HepG2 (cell line): ENCODE results near the gene REP15.

Source experiments
- EZH2 ChIP-seq: conservative IDR thresholded peaks from 2 replicates; pipeline ENCODE4 v1.6.1; 2012; ENCODE audit warnings: mild to moderate bottlenecking, low read depth, low read length, moderate library complexity
- FOXK2 ChIP-seq: fragments of 450-650 bp; IDR thresholded peaks from 2 replicates; pipeline ENCODE4 v1.6.1; 2016
- GABPB1 ChIP-seq: IDR thresholded peaks from 2 replicates; pipeline ENCODE4 v1.6.1; 2016; ENCODE audit warnings: mild to moderate bottlenecking, missing genetic modification reagents, moderate library complexity, missing compliant biosample characterization
- HOXA7 ChIP-seq: sonication (generic); formaldehyde crosslinking; IDR thresholded peaks from 2 replicates; pipeline ENCODE4 v1.8.1; 2022; ENCODE audit warnings: mild to moderate bottlenecking, missing genetic modification reagents, moderate library complexity
- KLF16 ChIP-seq, 2 experiments: sonication (generic) in 1 of 2; formaldehyde crosslinking in 1 of 2; IDR thresholded peaks; 2 replicates each; pipeline versions ENCODE4 v1.6.1 to v1.8.0; 2016 to 2023; ENCODE audit warnings: missing genetic modification reagents in 2 of 2, missing compliant biosample characterization in 1 of 2
- PHF5A ChIP-seq: IDR thresholded peaks from one replicate; pipeline ENCODE4 v1.6.1; 2018; ENCODE audit warnings: low read depth, missing genetic modification reagents; ENCODE audit not compliant: unreplicated experiment
- REPIN1 ChIP-seq: sonication (generic); formaldehyde crosslinking; IDR thresholded peaks from 2 replicates; pipeline ENCODE4 v1.8.0; 2022; ENCODE audit warnings: missing genetic modification reagents, low read depth, mild to moderate bottlenecking, borderline replicate concordance
- ZNF225 ChIP-seq: sonication (generic); formaldehyde crosslinking; IDR thresholded peaks from 2 replicates; pipeline ENCODE4 v1.4.0; 2020; ENCODE audit warnings: mild to moderate bottlenecking, missing genetic modification reagents
- ZNF335 ChIP-seq: sonication (generic); formaldehyde crosslinking; IDR thresholded peaks from 2 replicates; pipeline ENCODE4 v1.4.0; 2020; ENCODE audit warnings: missing genetic modification reagents
- TF ChIP-seq, protein P1 (sequence below): sonication (generic); formaldehyde crosslinking; IDR thresholded peaks from 2 replicates; pipeline ENCODE4 v1.5.0; 2020; ENCODE audit warnings: mild to moderate bottlenecking, missing genetic modification reagents, moderate library complexity
- TF ChIP-seq, protein P2 (sequence below): sonication (generic); formaldehyde crosslinking; IDR thresholded peaks from 2 replicates; pipeline ENCODE4 v1.5.1; 2020; ENCODE audit warnings: mild to moderate bottlenecking, missing genetic modification reagents, borderline replicate concordance
- TF ChIP-seq, protein P3 (sequence below): sonication (generic); formaldehyde crosslinking; IDR thresholded peaks from 2 replicates; pipeline ENCODE4 v1.8.0; 2022; ENCODE audit warnings: mild to moderate bottlenecking, missing genetic modification reagents
- TF ChIP-seq, protein P4 (sequence below): conservative IDR thresholded peaks from 2 replicates; pipeline ENCODE4 v1.6.1; 2018; ENCODE audit warnings: missing genetic modification reagents
- TF ChIP-seq, protein P5 (sequence below): sonication (generic); formaldehyde crosslinking; IDR thresholded peaks from 2 replicates; pipeline ENCODE4 v1.8.1; 2023; ENCODE audit warnings: mild to moderate bottlenecking, missing genetic modification reagents, borderline replicate concordance

DNA sequence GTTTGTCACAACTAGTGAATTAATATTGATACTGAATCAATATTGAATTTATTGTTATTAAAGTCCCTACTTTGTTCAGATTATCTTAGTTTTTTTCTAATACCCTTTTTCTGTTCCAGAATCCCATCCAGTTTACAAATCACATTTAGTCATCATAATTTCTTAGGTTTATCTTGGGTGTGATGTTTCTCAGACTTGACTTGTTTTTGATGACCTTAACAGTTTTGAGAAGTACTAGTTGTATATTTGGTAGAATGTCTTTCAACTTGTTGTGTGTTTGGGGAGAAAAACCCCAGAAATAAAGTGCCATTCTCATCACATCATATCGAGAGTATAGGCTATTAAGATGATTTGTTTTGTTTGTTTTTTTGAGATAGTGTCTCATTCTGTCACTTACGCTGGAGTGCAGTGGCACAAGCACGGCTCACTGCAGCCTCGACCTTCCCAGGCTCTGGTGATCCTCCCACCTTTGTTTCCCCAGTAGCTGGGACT lies 33.9 kb downstream of the REP15 start:
- TF ChIP-seq, protein P1, sequence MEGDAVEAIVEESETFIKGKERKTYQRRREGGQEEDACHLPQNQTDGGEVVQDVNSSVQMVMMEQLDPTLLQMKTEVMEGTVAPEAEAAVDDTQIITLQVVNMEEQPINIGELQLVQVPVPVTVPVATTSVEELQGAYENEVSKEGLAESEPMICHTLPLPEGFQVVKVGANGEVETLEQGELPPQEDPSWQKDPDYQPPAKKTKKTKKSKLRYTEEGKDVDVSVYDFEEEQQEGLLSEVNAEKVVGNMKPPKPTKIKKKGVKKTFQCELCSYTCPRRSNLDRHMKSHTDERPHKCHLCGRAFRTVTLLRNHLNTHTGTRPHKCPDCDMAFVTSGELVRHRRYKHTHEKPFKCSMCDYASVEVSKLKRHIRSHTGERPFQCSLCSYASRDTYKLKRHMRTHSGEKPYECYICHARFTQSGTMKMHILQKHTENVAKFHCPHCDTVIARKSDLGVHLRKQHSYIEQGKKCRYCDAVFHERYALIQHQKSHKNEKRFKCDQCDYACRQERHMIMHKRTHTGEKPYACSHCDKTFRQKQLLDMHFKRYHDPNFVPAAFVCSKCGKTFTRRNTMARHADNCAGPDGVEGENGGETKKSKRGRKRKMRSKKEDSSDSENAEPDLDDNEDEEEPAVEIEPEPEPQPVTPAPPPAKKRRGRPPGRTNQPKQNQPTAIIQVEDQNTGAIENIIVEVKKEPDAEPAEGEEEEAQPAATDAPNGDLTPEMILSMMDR (CRISPR knock-in tag), result no peak
- TF ChIP-seq, protein P2, sequence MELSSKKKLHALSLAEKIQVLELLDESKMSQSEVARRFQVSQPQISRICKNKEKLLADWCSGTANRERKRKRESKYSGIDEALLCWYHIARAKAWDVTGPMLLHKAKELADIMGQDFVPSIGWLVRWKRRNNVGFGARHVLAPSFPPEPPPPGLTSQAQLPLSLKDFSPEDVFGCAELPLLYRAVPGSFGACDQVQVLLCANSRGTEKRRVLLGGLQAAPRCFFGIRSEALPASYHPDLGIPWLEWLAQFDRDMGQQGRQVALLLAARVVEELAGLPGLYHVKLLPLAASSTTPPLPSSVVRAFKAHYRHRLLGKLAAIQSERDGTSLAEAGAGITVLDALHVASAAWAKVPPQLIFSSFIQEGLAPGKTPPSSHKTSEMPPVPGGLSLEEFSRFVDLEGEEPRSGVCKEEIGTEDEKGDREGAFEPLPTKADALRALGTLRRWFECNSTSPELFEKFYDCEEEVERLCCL, result no peak
- TF ChIP-seq ZNF225 (CRISPR knock-in tag) (no peak), PHF5A (CRISPR knock-in tag) (no peak), HOXA7 (no peak), REPIN1 (no peak), GABPB1 (CRISPR knock-in tag) (no peak), EZH2 (no peak), ZNF335 (CRISPR knock-in tag) (no peak), KLF16 (CRISPR knock-in tag; IDR thresholded peaks at IDR 0.05) (no peak), FOXK2 (no peak)
- TF ChIP-seq, protein P3, sequence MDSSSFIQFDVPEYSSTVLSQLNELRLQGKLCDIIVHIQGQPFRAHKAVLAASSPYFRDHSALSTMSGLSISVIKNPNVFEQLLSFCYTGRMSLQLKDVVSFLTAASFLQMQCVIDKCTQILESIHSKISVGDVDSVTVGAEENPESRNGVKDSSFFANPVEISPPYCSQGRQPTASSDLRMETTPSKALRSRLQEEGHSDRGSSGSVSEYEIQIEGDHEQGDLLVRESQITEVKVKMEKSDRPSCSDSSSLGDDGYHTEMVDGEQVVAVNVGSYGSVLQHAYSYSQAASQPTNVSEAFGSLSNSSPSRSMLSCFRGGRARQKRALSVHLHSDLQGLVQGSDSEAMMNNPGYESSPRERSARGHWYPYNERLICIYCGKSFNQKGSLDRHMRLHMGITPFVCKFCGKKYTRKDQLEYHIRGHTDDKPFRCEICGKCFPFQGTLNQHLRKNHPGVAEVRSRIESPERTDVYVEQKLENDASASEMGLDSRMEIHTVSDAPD (CRISPR knock-in tag), result no peak
- TF ChIP-seq, protein P4, sequence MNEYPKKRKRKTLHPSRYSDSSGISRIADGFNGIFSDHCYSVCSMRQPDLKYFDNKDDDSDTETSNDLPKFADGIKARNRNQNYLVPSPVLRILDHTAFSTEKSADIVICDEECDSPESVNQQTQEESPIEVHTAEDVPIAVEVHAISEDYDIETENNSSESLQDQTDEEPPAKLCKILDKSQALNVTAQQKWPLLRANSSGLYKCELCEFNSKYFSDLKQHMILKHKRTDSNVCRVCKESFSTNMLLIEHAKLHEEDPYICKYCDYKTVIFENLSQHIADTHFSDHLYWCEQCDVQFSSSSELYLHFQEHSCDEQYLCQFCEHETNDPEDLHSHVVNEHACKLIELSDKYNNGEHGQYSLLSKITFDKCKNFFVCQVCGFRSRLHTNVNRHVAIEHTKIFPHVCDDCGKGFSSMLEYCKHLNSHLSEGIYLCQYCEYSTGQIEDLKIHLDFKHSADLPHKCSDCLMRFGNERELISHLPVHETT, result no peak
- TF ChIP-seq, protein P5, sequence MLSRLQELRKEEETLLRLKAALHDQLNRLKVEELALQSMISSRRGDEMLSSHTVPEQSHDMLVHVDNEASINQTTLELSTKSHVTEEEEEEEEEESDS, result no peak
